ENCODE results near the gene SLC15A1. TPM values are rescaled to one million over a fixed set of nuclear protein-coding genes. Genes with fewer than 3 reads are reported as not detected.

SLC15A1 gene
- total RNA-seq, 4 donors from 2014 or later, result 16.1 to 56.3 (median 44.1) TPM; not detected in 1

DNA sequence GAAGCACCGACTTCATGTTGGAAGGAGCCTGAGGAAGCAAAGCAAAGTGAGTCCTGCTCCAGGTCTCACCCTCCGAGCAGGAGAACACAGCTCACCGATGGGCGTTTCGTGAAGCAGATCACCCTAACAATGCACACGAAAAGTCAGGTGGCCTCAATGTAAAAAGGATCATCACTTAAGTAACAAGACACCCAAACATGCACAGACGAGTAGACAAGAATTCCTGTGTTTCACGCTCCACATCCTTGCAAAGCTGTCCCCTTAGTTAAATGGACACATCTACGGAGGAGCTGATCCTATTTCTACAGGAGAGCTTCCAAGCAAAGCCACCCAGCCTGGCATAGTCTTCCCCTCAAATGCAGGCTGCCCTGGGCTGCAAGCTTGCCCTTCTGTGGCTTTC is 66.2 kb downstream of the SLC15A1 start:
- Histone ChIP-seq H3K27ac (no peak overlapping the region), H3K27me3 (no peaks in the 10 kb centered on the region), H3K36me3 (no peaks in the 10 kb centered on the region), H3K4me1 (no peaks in the 10 kb centered on the region), H3K9me3 (no peaks in the 10 kb centered on the region), H3K4me3 (no peak overlapping the region)
- in situ Hi-C loops (cut with MboI; ENCODE audit: low pct_ligation_motif_present in 1 of 4, low pct_unique_long_range_greater_than_20kb in 1 of 4, low sequenced_read_pairs in 3 of 4), result loop anchor here in 2 of 4 donors (25.0 kb wide), 1 partner anchor 824 kb away; no protein-coding TSS in a partner anchor
- no peak for TF ChIP-seq CTCF (IDR thresholded peaks at IDR 0.05)
- no peak for TF ChIP-seq EP300 (IDR thresholded peaks at IDR 0.05; ENCODE audit: low read depth)
- no peak for TF ChIP-seq POLR2A (IDR thresholded peaks at IDR 0.05)
- no peak for TF ChIP-seq POLR2AphosphoS5 (IDR thresholded peaks at IDR 0.05)
- WGBS, 2 donors (ENCODE audit: low coverage in 1 of 2), result 83 to 90% methylated on average over 7 to 9 of the region's 9 CpGs
- intact Hi-C loops (cut with DNase I; ENCODE audit: low total_unique reads), result no loop called here
- no peak for DNase-seq

- H3K27ac ChIP-seq, result no peak overlapping the region
- intact Hi-C loops (cut with DNase I; ENCODE audit: low total_unique reads), result no loop called here
- H3K9me3 ChIP-seq, result no peaks in the 10 kb centered on the region
- no peak for DNase-seq
- H3K4me3 ChIP-seq, result no peak overlapping the region
- no peaks in the 10 kb centered on the region for H3K27me3 ChIP-seq
- TF ChIP-seq POLR2AphosphoS5 (IDR thresholded peaks at IDR 0.05) (no peak), POLR2A (IDR thresholded peaks at IDR 0.05) (no peak), CTCF (IDR thresholded peaks at IDR 0.05) (no peak), EP300 (IDR thresholded peaks at IDR 0.05; ENCODE audit: low read depth) (no peak)
- WGBS, 2 donors (ENCODE audit: low coverage in 1 of 2), result 60 to 68% methylated on average over 2 of the region's 2 CpGs
- no peaks in the 10 kb centered on the region for H3K4me1 ChIP-seq
- in situ Hi-C loops (cut with MboI; ENCODE audit: low pct_ligation_motif_present in 1 of 4, low pct_unique_long_range_greater_than_20kb in 1 of 4, low sequenced_read_pairs in 3 of 4), result loop anchor here in 2 of 4 donors (25.0 kb wide), 1 partner anchor 823 kb away; no protein-coding TSS in a partner anchor
- H3K36me3 ChIP-seq, result no peaks in the 10 kb centered on the region
Observed at GRCh38 chr13:98685146-98685545, 67.3 kb downstream of the SLC15A1 start.

DNA sequence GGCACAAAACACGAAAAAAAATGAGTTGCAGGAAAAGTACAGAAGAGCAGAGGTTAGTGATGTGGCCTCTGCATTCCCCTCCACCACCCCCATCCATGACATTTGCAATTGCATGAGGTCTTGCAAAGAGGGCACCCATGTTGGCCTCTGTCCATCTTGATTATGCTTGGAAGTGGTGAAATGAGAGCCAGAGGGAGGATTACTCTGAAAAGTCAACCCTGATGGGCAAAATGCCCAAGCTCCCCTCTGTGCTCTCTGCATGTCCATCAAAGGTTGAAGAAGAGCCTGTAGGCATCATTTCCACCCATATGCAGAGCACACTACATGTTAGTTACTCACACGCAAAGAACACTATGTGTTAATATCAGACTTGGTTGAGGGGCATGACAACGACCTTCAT is 71.4 kb downstream of the SLC15A1 start:
- no peaks in the 10 kb centered on the region for H3K9me3 ChIP-seq
- intact Hi-C loops (cut with DNase I; ENCODE audit: low total_unique reads), result no loop called here
- no peak overlapping the region for H3K27ac ChIP-seq
- H3K4me3 ChIP-seq, result no peak overlapping the region
- no peak for TF ChIP-seq POLR2AphosphoS5 (IDR thresholded peaks at IDR 0.05)
- TF ChIP-seq EP300 (IDR thresholded peaks at IDR 0.05; ENCODE audit: low read depth), result no peak
- TF ChIP-seq CTCF (IDR thresholded peaks at IDR 0.05), result no peak
- TF ChIP-seq POLR2A (IDR thresholded peaks at IDR 0.05), result no peak
- H3K4me1 ChIP-seq, result no peaks in the 10 kb centered on the region
- H3K36me3 ChIP-seq, result no peaks in the 10 kb centered on the region
- DNase-seq, result no peak
- H3K27me3 ChIP-seq, result no peaks in the 10 kb centered on the region
- in situ Hi-C loops (cut with MboI; ENCODE audit: low pct_ligation_motif_present in 1 of 4, low pct_unique_long_range_greater_than_20kb in 1 of 4, low sequenced_read_pairs in 3 of 4), result loop anchor here in 2 of 4 donors (25.0 kb wide), 1 partner anchor 819 kb away; no protein-coding TSS in a partner anchor
- 78 to 85% methylated on average over 3 of the region's 3 CpGs for WGBS, 2 donors (ENCODE audit: low coverage in 1 of 2)

DNA sequence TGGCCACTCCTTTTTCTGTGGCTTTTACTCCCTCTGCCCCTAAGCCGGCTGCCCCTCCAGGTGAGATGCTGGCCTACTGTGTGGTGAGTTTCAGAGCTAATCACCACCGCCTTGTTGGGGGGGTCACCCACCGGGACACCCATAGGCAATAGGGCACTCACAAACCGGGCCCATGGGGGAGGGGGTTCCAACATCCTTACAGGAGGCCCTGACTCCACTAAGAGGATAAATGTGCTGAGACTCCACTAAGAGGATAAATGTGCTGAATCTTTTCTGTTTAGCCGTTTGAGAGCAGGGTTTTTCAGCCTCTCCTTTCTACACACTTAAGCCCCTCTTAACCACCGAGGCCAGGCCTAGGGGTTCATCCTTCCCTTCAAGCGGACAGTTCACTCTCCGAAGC is 73.7 kb downstream of the SLC15A1 start:
- Histone ChIP-seq H3K9me3 (no peaks in the 10 kb centered on the region), H3K27ac (no peak overlapping the region), H3K4me3 (no peak overlapping the region), H3K27me3 (no peaks in the 10 kb centered on the region), H3K36me3 (no peaks in the 10 kb centered on the region), H3K4me1 (peaks cover 0 to 2% (median 0%) of the 10 kb centered on the region in 4 donors)
- no peak for DNase-seq
- WGBS, 2 donors (ENCODE audit: low coverage in 1 of 2), result 88 to 92% methylated on average over 5 to 8 of the region's 8 CpGs
- TF ChIP-seq CTCF (IDR thresholded peaks at IDR 0.05), result no peak
- no peak for TF ChIP-seq POLR2AphosphoS5 (IDR thresholded peaks at IDR 0.05)
- no peak for TF ChIP-seq POLR2A (IDR thresholded peaks at IDR 0.05)
- no peak for TF ChIP-seq EP300 (IDR thresholded peaks at IDR 0.05; ENCODE audit: low read depth)
- intact Hi-C loops (cut with DNase I; ENCODE audit: low total_unique reads) (loop anchor here (10.0 kb wide), 1 partner anchor 824 kb away; no protein-coding TSS in a partner anchor), in situ Hi-C loops (cut with MboI; ENCODE audit: low pct_ligation_motif_present in 1 of 4, low pct_unique_long_range_greater_than_20kb in 1 of 4, low sequenced_read_pairs in 3 of 4) (loop anchor here in 2 of 4 donors (25.0 kb wide), 1 partner anchor 816 kb away; no protein-coding TSS in a partner anchor)

Data from transverse colon (tissue), 4 donors.